GM12801 (cell line): ENCODE results near the gene RASSF10.

Source experiments
- TF ChIP-seq, protein P1 (sequence below): IDR thresholded peaks from one replicate; pipeline ENCODE4 v1.5.1; 2011; ENCODE audit warnings: control low read depth; ENCODE audit not compliant: insufficient read length; ENCODE audit errors: extremely low read depth

Gene RASSF10

DNA sequence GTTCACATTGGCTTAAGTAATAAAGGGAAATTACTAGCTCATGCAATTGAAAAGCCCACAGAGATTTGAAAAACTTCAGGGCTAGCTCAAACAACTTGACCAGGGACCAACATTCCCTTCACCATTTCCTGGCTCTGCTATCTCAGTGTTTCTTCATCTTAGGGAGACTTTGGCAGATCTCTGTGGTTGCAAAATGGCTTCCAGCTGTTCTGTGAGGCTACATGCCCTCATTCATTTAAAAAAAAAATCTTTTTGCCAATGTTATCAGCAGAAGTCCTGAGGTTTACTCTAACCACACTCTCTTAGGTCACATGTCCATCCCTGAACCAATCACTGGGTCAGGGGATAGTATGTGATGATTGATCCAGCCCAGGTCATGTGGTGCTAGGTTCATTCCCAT is 13.9 kb upstream of the RASSF10 start:
- TF ChIP-seq, protein P1, sequence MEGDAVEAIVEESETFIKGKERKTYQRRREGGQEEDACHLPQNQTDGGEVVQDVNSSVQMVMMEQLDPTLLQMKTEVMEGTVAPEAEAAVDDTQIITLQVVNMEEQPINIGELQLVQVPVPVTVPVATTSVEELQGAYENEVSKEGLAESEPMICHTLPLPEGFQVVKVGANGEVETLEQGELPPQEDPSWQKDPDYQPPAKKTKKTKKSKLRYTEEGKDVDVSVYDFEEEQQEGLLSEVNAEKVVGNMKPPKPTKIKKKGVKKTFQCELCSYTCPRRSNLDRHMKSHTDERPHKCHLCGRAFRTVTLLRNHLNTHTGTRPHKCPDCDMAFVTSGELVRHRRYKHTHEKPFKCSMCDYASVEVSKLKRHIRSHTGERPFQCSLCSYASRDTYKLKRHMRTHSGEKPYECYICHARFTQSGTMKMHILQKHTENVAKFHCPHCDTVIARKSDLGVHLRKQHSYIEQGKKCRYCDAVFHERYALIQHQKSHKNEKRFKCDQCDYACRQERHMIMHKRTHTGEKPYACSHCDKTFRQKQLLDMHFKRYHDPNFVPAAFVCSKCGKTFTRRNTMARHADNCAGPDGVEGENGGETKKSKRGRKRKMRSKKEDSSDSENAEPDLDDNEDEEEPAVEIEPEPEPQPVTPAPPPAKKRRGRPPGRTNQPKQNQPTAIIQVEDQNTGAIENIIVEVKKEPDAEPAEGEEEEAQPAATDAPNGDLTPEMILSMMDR: no peak

DNA sequence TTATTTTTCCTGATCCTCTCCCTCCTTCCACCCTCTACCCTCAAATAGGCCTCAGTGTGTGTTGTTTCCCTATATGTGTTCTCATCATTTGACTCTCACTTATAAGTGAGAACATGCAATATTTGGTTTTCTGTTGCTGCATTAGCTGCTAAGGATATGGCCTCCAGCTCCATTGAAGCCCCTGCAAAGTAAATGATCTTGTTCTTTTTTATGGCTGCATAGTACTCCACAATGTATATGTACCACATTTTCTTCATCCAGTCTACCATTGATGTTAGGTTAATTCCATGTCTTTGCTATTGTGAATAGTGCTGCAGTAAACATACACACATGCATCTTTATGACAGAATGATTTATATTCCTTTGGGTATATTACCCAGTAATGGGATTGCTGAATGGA is 13.3 kb upstream of the RASSF10 start:
- TF ChIP-seq, protein P1: no peak

DNA sequence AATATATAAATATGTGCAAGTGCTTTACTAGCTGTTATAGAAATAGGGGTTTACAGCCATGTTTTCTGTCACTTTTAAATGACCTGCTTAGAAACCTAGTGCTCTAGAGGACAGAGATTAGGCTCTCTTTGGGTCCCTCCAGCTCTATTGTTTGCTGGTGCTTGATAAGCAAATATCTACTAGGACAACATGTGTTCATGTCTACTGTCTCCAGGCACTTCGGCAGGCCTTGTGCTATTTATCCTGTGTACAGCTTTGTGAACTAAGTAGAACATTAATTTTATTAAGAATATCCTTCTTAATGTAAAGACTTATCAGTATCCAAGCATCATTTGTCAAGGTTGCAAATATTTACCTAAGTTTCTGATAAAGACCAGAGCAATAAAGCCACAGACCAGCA is 11.9 kb upstream of the RASSF10 start:
- TF ChIP-seq, protein P1: no peak

DNA sequence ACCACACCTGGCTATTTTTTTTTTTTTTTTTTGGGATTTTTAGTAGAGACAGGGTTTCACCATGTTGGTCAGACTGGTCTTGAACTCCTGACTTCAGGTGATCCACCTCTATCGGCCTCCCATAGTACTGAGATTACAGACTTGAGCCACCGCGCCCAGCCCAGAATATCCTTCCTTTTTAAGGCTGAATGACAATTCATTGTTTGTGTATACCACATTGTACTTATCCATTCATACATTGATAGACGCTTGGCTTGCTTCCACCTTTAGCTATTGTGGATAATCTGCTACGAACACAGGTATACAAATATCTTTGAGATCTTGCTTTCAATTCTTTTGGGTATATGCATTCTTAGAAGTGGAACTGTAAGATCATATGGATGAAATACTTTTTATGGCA is 10.8 kb upstream of the RASSF10 start:
- TF ChIP-seq, protein P1: no peak

DNA sequence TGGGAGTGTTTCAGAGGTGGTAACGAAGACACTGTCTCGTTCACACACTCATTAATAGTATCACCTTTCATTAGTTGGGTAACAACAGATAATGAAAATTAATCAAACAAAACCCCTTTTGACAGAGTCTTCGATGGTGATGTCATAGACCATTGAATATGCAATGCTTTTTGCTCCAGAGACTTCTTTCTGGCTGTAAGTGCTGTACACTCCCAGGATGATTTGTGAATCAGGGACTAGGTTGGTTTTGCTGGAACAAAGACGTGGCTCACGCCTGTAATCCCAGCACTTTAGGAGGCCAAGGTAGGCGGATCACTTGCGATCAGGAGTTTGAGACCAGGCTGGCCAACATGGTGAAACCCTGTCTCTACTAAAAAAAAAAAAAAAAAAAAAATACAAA is 9.5 kb upstream of the RASSF10 start:
- TF ChIP-seq, protein P1: no peak

DNA sequence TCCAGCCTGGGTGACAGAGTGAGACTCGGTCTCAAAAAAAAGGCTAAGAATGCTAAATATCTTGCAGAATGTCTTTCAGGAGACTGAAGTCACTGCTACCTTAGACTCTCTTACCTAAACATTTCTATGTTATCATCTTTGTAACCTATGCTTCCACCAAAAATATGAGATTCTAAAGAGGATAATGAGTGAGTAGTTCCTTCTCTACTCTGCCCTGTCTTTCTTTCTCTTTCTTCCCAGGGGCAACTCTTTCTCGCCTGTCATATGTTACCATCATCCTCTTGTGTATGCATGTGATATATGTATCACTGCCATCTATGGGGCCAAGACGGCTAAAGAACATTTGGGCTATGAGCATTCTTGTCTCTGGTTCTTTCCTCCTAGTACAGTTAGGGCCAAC is 9.0 kb upstream of the RASSF10 start:
- TF ChIP-seq, protein P1: no peak

DNA sequence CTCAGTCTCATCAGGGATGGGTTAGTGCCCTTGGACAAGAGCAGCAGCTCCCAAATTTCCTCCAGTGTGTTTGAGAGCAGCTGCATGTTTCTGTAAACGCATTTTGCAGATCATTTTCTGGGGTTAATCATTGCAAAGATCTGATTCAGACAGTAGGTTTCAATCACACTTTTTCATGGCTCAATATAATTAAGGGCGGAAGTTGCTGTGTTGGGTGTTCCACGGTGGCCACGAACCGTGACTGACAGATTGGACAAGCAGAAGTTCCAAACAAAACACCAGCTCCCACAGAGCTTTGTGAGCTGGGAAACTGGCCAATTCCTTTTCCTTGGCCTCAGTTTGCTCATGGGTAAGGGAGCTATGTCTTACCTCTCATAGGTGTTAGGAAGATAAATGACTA is 8.4 kb upstream of the RASSF10 start:
- TF ChIP-seq, protein P1: no peak
